GM12878 (cell line): ENCODE results near the gene CDC16.

Source experiments
- CTCF ChIP-seq, 3 experiments: IDR thresholded peaks in 2 of 3; conservative IDR thresholded peaks in 1 of 3; 2 replicates each; pipeline ENCODE4 v1.5.1; 2011; ENCODE audit warnings: low read depth in 3 of 3, low read length in 3 of 3, mild to moderate bottlenecking in 3 of 3, control low read depth in 2 of 3, moderate library complexity in 2 of 3, inconsistent platforms in 1 of 3, mixed read lengths in 1 of 3; ENCODE audit not compliant: control insufficient read depth in 2 of 3, insufficient read depth in 1 of 3; ENCODE audit errors: extremely low read depth in 1 of 3
- ETV6 ChIP-seq, 2 experiments: fragments of 450-650 bp in 1 of 2; IDR thresholded peaks in 1 of 2; conservative IDR thresholded peaks in 1 of 2; 2 replicates each; pipeline ENCODE4 v1.6.1; 2014; ENCODE audit warnings: antibody characterized with exemption in 1 of 2, borderline replicate concordance in 1 of 2, low read depth in 1 of 2, mild to moderate bottlenecking in 1 of 2, moderate library complexity in 1 of 2
- MYC ChIP-seq: IDR thresholded peaks from 2 replicates; pipeline ENCODE4 v1.6.1; 2011; ENCODE audit warnings: mild to moderate bottlenecking, low read length, moderate library complexity, inconsistent platforms; ENCODE audit not compliant: insufficient read depth, insufficient replicate concordance, insufficient read length, severe bottlenecking
- REST ChIP-seq: IDR thresholded peaks from 2 replicates; pipeline ENCODE4 v1.6.1; 2012; ENCODE audit warnings: mild to moderate bottlenecking, low read depth, low read length
- SREBF2 ChIP-seq: IDR thresholded peaks from 2 replicates; pipeline ENCODE4 v1.6.1; 2012; ENCODE audit warnings: mild to moderate bottlenecking, low read length

GRCh38 chr13:114241918-114242317, 7.2 kb downstream of the CDC16 start:
- TF ChIP-seq SREBF2 (no peak), CTCF (IDR thresholded peaks at IDR 0.05 in 2 of 3, conservative IDR thresholded peaks at IDR 0.05 in 1 of 3; ENCODE audit: control insufficient read depth in 2 of 3, extremely low read depth in 1 of 3, insufficient read depth in 1 of 3, low read depth in 3 of 3, low read length in 3 of 3) (no peak), ETV6 (conservative IDR thresholded peaks at IDR 0.05 in 1 of 2, IDR thresholded peaks at IDR 0.05 in 1 of 2; ENCODE audit: borderline replicate concordance in 1 of 2, low read depth in 1 of 2) (no peak), MYC (no peak), REST (no peak)
